Neural progenitor cell (in vitro differentiated cells): ENCODE data around the gene PTDSS2. TPM values are rescaled to one million over a fixed set of nuclear protein-coding genes. Genes with fewer than 3 reads are reported as not detected.
A peak's percentile ranks its signal among the peaks of the same experiment; 100 is the strongest.

Experiments
- DNase-seq: peaks from one replicate; pipeline ENCODE4 v3.0.0-alpha.2; 2016; ENCODE audit warnings: low spot score
- H2AFZ ChIP-seq: fragments of 200-600 bp; sonication (generic); replicated peaks from 2 replicates; pipeline ENCODE4 v1.6.1; 2016; ENCODE audit warnings: antibody characterized with exemption
- H3F3A ChIP-seq: fragments of 200-600 bp; sonication (generic); 2 replicates; pipeline ENCODE4 v1.6.1; 2016; ENCODE audit warnings: antibody characterized with exemption, low read depth
- H3K27ac ChIP-seq: fragments of 200-600 bp; sonication (generic); 2 replicates; pipeline ENCODE4 v1.5.1; 2016; ENCODE audit warnings: mild to moderate bottlenecking
- H3K27me3 ChIP-seq: fragments of 200-600 bp; sonication (generic); 2 replicates; pipeline ENCODE4 v1.6.1; 2016; ENCODE audit warnings: mild to moderate bottlenecking, moderate library complexity
- H3K36me3 ChIP-seq: fragments of 200-600 bp; sonication (generic); 2 replicates; pipeline ENCODE4 v1.5.1; 2016
- H3K4me1 ChIP-seq: fragments of 200-600 bp; sonication (generic); 2 replicates; pipeline ENCODE4 v1.6.1; 2016; ENCODE audit warnings: mixed run types
- H3K4me2 ChIP-seq: fragments of 200-600 bp; sonication (generic); 2 replicates; pipeline ENCODE4 v1.6.1; 2016
- H3K4me3 ChIP-seq: fragments of 200-600 bp; sonication (generic); 2 replicates; pipeline ENCODE4 v1.5.1; 2016
- H3K79me2 ChIP-seq: fragments of 200-600 bp; sonication (generic); 2 replicates; pipeline ENCODE4 v1.6.1; 2016; ENCODE audit warnings: low read depth
- H3K9ac ChIP-seq: fragments of 200-600 bp; sonication (generic); 2 replicates; pipeline ENCODE4 v1.6.1; 2016
- H3K9me3 ChIP-seq: fragments of 200-600 bp; sonication (generic); 2 replicates; pipeline ENCODE4 v1.5.1; 2016; ENCODE audit warnings: low read depth
- H4K20me1 ChIP-seq: fragments of 200-600 bp; sonication (generic); 2 replicates; pipeline ENCODE4 v1.6.1; 2016; ENCODE audit warnings: low read depth
- H3K27ac Mint-ChIP-seq: 3 replicates; pipeline ENCODE4 v1.8.0; 2021; ENCODE audit warnings: mixed read lengths
- H3K27me3 Mint-ChIP-seq: 2 replicates; pipeline ENCODE4 v1.8.0; 2022; ENCODE audit warnings: low read depth, mild to moderate bottlenecking, inconsistent platforms, moderate library complexity, mixed read lengths; ENCODE audit not compliant: insufficient read depth
- H3K36me3 Mint-ChIP-seq: 3 replicates; pipeline ENCODE4 v1.8.0; 2021; ENCODE audit warnings: mixed read lengths
- H3K4me1 Mint-ChIP-seq: 3 replicates; pipeline ENCODE4 v1.8.0; 2021; ENCODE audit warnings: mixed read lengths
- H3K4me3 Mint-ChIP-seq: 3 replicates; pipeline ENCODE4 v1.8.0; 2021; ENCODE audit warnings: mild to moderate bottlenecking, moderate library complexity, mixed read lengths
- H3K9me3 Mint-ChIP-seq: 3 replicates; pipeline ENCODE4 v1.8.0; 2020; ENCODE audit warnings: mixed read lengths
- EZH2 ChIP-seq: fragments of 200-600 bp; sonication (generic); IDR thresholded peaks from 2 replicates; pipeline ENCODE4 v1.6.1; 2017; ENCODE audit warnings: antibody characterized with exemption, mild to moderate bottlenecking, moderate library complexity
- EZH2phosphoT487 ChIP-seq: fragments of 200-600 bp; sonication (generic); IDR thresholded peaks from 2 replicates; pipeline ENCODE4 v1.6.1; 2017; ENCODE audit warnings: antibody characterized with exemption
- total RNA-seq: library from RNA; depleted of rRNA; stranded (reverse); fragments of >200 nt; gene quantifications from 2 replicates; pipeline ENCODE4 v1.2.3, GENCODE V29; 2015; ENCODE audit warnings: low replicate concordance
- TF ChIP-seq, protein P1 (sequence below): fragments of 200-600 bp; sonication (generic); IDR thresholded peaks from 2 replicates; pipeline ENCODE4 v1.5.1; 2017; ENCODE audit warnings: antibody characterized with exemption, mild to moderate bottlenecking

Gene PTDSS2
- total RNA-seq, 1 donor from 2014 or later = 24.7 TPM

DNA sequence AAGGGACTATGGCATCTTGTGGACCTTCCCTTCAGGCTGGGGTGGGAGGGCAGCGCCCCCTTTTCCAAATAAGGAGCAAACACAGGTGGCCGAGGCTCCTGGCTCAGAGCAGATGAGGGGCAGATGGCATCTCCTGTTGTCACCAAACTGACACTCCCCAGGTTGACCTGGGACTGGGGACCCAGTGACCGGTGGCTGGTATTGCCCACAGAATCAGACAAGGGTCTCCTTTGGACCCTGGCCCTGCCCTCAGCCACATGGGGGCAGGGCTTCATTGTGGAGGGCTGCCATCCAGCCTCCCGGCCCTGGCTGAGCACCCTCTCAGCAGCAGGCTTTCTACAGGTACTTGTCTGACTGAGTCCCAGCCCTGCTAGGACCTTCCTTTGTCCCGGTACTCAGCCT, 34.4 kb upstream of the PTDSS2 start:
- H3K27me3 ChIP-seq = peaks cover 57% of the 10 kb centered on the region
- no peak overlapping the region for H3K4me3 ChIP-seq
- H3K9me3 Mint-ChIP-seq = peaks cover 2% of the 10 kb centered on the region
- no peak overlapping the region for H3K27ac Mint-ChIP-seq
- no peak overlapping the region for H3K4me2 ChIP-seq
- H3K36me3 Mint-ChIP-seq = no peaks in the 10 kb centered on the region
- H3K4me3 Mint-ChIP-seq = no peak overlapping the region
- H3K4me1 ChIP-seq = peaks cover 5% of the 10 kb centered on the region
- no peaks in the 10 kb centered on the region for H3K9me3 ChIP-seq
- H4K20me1 ChIP-seq = peaks cover 4% of the 10 kb centered on the region
- no peak overlapping the region for H3K9ac ChIP-seq
- H3K79me2 ChIP-seq = no peaks in the 10 kb centered on the region
- no peaks in the 10 kb centered on the region for H3K36me3 ChIP-seq
- peaks cover 40% of the 10 kb centered on the region for H3K27me3 Mint-ChIP-seq
- H3K4me1 Mint-ChIP-seq = no peaks in the 10 kb centered on the region
- H3F3A ChIP-seq = no peaks in the 10 kb centered on the region
- DNase-seq = no peak
- no peak for TF ChIP-seq EZH2
- TF ChIP-seq, protein P1, sequence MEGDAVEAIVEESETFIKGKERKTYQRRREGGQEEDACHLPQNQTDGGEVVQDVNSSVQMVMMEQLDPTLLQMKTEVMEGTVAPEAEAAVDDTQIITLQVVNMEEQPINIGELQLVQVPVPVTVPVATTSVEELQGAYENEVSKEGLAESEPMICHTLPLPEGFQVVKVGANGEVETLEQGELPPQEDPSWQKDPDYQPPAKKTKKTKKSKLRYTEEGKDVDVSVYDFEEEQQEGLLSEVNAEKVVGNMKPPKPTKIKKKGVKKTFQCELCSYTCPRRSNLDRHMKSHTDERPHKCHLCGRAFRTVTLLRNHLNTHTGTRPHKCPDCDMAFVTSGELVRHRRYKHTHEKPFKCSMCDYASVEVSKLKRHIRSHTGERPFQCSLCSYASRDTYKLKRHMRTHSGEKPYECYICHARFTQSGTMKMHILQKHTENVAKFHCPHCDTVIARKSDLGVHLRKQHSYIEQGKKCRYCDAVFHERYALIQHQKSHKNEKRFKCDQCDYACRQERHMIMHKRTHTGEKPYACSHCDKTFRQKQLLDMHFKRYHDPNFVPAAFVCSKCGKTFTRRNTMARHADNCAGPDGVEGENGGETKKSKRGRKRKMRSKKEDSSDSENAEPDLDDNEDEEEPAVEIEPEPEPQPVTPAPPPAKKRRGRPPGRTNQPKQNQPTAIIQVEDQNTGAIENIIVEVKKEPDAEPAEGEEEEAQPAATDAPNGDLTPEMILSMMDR = no peak
- TF ChIP-seq EZH2phosphoT487 = no peak
- no peak overlapping the region for H2AFZ ChIP-seq
- no peak overlapping the region for H3K27ac ChIP-seq

DNA sequence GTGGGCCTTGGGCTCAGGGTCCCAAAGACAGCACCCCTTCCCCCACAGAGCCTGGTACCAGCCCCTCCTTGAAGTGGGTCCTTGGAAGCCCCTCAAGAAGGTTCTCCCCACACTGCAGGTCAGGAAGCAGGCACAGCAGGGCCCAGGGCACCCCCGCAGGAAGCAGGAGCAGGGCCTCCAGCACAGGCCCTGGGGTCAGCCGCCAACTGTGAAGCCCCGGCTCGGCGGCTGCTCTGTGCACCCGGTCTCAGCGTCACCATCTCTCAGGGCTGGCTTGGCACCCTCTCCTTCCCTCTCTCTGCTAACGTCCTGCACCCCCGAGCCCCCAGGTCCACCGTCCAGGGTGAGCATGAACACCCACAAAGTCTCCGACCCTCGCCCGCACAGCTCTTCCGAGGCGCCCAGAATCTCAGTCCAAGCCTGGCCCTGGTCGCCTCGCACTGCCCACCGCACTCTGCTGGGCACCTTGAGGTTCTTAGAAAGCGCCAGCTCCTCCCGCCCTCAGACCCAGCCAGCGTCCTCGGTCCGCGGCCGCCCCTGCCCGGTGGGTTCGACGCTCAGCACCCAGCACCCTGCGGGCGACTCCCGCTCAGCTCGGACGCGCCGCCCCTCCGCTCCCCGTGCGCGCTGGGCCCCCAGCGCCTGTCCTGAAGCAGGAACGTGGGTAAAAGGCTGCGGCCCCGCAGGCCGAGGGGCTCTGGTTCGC, 33.9 kb upstream of the PTDSS2 start:
- Mint-ChIP-seq H3K27ac (no peak overlapping the region), H3K4me3 (peak overlapping the region; percentile 38), H3K9me3 (peaks cover 2% of the 10 kb centered on the region), H3K36me3 (no peaks in the 10 kb centered on the region), H3K27me3 (peaks cover 40% of the 10 kb centered on the region), H3K4me1 (no peaks in the 10 kb centered on the region)
- Histone ChIP-seq H3K36me3 (no peaks in the 10 kb centered on the region), H3K4me3 (peak overlapping the region; percentile 60), H3F3A (no peaks in the 10 kb centered on the region), H3K4me2 (peak overlapping the region; percentile 92), H3K4me1 (peaks cover 5% of the 10 kb centered on the region), H3K9me3 (no peaks in the 10 kb centered on the region), H3K79me2 (no peaks in the 10 kb centered on the region), H2AFZ (peak overlapping the region; percentile 98), H4K20me1 (peaks cover 4% of the 10 kb centered on the region), H3K27ac (no peak overlapping the region), H3K27me3 (peaks cover 57% of the 10 kb centered on the region), H3K9ac (no peak overlapping the region)
- no peak for TF ChIP-seq EZH2
- TF ChIP-seq EZH2phosphoT487 = peak; percentile 91
- TF ChIP-seq, protein P1 = no peak
- DNase-seq = peak; percentile 38

DNA sequence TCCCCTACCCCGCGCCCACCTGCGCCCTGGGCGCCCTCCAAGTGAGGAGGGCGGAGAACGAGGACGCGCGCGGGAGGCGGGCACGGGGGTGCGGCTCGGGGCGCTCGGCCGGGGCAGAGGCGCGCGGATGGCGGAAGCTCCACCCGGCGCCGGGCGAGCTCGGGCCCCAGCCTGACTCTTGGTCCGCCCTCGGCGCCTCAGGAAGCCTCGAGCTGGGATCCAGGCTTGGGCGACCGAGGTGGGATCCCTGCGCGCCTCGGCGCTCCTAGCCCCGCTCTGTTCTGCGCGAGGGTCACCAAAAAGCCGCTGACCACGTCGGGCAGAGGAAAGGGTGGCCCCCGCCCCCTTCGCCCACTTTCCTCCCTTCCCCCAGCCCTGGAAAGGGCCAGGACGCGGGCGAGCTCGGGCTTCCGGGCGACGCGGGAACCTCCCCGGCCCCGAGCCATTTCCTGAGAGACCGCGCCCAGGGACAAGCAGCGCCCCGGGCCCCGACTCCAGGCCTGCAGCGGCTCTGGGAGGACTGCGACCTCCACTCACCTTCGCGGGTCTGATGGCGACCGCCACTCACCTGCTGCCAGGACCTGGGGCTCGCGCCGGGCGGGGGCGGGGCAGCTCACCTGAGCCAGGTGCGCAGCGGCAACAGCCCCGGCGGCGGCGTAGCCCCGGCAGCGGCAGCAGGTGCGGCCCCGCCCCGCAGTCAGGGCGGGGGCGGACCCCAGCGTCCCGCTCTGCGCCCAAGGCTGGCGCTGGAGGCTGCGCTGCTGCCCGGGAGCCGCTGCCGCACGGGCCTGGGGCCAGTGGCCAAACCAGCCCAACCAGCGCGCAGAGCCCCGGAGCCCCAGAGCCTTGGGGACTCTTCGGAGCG, 33.1 kb upstream of the PTDSS2 start:
- H3K9me3 Mint-ChIP-seq = peaks cover 2% of the 10 kb centered on the region
- H2AFZ ChIP-seq = peak overlapping the region; percentile 98
- no peak overlapping the region for H3K9ac ChIP-seq
- no peaks in the 10 kb centered on the region for H3K36me3 ChIP-seq
- TF ChIP-seq EZH2phosphoT487 = peak; percentile 88
- TF ChIP-seq EZH2 = peak; percentile 83
- TF ChIP-seq, protein P1 = no peak
- peaks cover 57% of the 10 kb centered on the region for H3K27me3 ChIP-seq
- peaks cover 40% of the 10 kb centered on the region for H3K27me3 Mint-ChIP-seq
- H3K27ac Mint-ChIP-seq = no peak overlapping the region
- H3K9me3 ChIP-seq = no peaks in the 10 kb centered on the region
- no peak overlapping the region for H3K27ac ChIP-seq
- peaks cover 4% of the 10 kb centered on the region for H4K20me1 ChIP-seq
- DNase-seq = peak; percentile 62
- H3K4me1 ChIP-seq = peaks cover 5% of the 10 kb centered on the region
- H3K4me3 Mint-ChIP-seq = no peak overlapping the region
- H3K4me1 Mint-ChIP-seq = no peaks in the 10 kb centered on the region
- H3F3A ChIP-seq = no peaks in the 10 kb centered on the region
- peak overlapping the region; percentile 92 for H3K4me2 ChIP-seq
- H3K36me3 Mint-ChIP-seq = no peaks in the 10 kb centered on the region
- H3K79me2 ChIP-seq = no peaks in the 10 kb centered on the region
- peak overlapping the region; percentile 60 for H3K4me3 ChIP-seq
